ENCODE measurements around the gene ADGB.
"Not testable (repeated sequence)": the region's sequence is repeated elsewhere in the genome, so short reads cannot be mapped to it uniquely, and the experiment has no call there.

The ADGB gene

DNA sequence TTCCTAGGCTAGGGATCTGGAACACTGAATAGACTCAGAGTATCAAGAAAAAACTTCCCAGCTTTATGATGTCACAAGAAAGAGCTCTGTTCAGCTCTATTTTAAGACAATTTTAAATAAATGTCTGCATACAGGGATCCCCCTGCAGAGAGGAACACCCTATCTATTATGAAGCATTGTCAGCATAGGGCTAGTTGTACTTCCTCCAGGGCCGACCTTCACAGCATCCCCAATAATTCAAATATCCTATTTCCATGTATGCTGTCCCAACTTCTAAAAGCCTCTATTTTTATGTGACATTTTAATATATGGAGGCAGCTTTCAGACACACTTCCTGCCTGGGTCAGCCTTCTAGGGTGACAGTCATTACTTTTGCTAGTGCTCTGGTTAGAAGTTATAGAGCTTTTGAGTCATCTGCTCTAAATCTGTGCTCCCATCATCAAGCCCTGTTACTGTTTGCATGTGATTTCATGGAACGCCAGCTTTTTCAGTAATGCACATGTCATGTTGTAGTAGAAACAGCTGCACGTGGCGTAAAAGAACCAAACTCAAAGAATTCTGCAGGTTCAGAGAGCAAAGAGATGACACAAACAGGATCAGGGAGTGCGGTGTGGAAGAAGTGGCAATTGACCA, 189.2 kb downstream of the ADGB start:
- DNase-seq (ENCODE audit: low read depth in 1 of 2, low spot score in 1 of 2) = no peak
- no peak overlapping the region for H3K27ac ChIP-seq (replicated peaks)
- no peak overlapping the region for H3K4me3 ChIP-seq (replicated peaks; ENCODE audit: insufficient read depth, low read length)
- H3K27me3 ChIP-seq (ENCODE audit: insufficient read depth, poor library complexity, severe bottlenecking) = no peaks in the 10 kb centered on the region
- TF ChIP-seq CTCF (IDR thresholded peaks at IDR 0.05; ENCODE audit: insufficient read depth, low read length) (no peak), POLR2AphosphoS5 (IDR thresholded peaks at IDR 0.05; ENCODE audit: low read depth) (no peak), SPI1 (IDR thresholded peaks at IDR 0.05; ENCODE audit: borderline replicate concordance, low read depth) (no peak), GABPA (IDR thresholded peaks at IDR 0.05; ENCODE audit: low read depth) (no peak)
- TF ChIP-seq, protein P1, sequence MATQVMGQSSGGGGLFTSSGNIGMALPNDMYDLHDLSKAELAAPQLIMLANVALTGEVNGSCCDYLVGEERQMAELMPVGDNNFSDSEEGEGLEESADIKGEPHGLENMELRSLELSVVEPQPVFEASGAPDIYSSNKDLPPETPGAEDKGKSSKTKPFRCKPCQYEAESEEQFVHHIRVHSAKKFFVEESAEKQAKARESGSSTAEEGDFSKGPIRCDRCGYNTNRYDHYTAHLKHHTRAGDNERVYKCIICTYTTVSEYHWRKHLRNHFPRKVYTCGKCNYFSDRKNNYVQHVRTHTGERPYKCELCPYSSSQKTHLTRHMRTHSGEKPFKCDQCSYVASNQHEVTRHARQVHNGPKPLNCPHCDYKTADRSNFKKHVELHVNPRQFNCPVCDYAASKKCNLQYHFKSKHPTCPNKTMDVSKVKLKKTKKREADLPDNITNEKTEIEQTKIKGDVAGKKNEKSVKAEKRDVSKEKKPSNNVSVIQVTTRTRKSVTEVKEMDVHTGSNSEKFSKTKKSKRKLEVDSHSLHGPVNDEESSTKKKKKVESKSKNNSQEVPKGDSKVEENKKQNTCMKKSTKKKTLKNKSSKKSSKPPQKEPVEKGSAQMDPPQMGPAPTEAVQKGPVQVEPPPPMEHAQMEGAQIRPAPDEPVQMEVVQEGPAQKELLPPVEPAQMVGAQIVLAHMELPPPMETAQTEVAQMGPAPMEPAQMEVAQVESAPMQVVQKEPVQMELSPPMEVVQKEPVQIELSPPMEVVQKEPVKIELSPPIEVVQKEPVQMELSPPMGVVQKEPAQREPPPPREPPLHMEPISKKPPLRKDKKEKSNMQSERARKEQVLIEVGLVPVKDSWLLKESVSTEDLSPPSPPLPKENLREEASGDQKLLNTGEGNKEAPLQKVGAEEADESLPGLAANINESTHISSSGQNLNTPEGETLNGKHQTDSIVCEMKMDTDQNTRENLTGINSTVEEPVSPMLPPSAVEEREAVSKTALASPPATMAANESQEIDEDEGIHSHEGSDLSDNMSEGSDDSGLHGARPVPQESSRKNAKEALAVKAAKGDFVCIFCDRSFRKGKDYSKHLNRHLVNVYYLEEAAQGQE (IDR thresholded peaks at IDR 0.05; ENCODE audit: insufficient replicate concordance, low read depth) = no peak

DNA sequence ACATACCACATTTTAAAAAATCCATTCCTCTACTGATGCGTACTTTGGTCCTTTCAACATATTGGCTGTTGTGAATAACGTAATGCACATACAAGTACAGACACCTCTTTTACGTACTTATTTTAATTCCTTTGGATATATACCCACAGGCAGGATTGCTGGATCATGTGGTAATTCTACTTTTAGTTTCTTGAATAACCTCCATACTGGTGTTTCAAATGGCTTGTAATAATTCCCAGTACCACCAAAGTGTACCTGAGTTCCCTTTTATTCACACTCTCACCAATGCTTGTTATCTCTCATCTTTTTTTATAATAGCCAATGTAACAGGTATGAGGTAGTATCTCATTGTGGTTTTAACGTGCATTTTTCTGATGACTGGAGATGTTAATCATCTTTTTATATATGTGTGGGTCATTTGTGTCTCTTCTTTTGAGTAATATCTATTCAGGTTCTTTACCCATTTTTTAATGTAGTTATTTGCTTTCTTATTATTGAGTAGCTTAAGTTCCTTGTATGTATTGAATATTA, 191.9 kb downstream of the ADGB start:
- no peak overlapping the region for H3K4me3 ChIP-seq (replicated peaks; ENCODE audit: insufficient read depth, low read length)
- TF ChIP-seq, protein P1 (IDR thresholded peaks at IDR 0.05; ENCODE audit: insufficient replicate concordance, low read depth) = no peak
- TF ChIP-seq CTCF (IDR thresholded peaks at IDR 0.05; ENCODE audit: insufficient read depth, low read length) (no peak), GABPA (IDR thresholded peaks at IDR 0.05; ENCODE audit: low read depth) (no peak)
- no peaks in the 10 kb centered on the region for H3K27me3 ChIP-seq (ENCODE audit: insufficient read depth, poor library complexity, severe bottlenecking)
- DNase-seq (ENCODE audit: low read depth in 1 of 2, low spot score in 1 of 2) = no peak
- H3K27ac ChIP-seq (replicated peaks) = no peak overlapping the region

GRCh38 chr6:146791930-146792329, 193.2 kb downstream of the ADGB start:
- Histone ChIP-seq H3K27me3 (ENCODE audit: insufficient read depth, poor library complexity, severe bottlenecking) (no peaks in the 10 kb centered on the region), H3K4me3 (replicated peaks; ENCODE audit: insufficient read depth, low read length) (no peak overlapping the region), H3K27ac (replicated peaks) (no peak overlapping the region)
- TF ChIP-seq SPI1 (IDR thresholded peaks at IDR 0.05; ENCODE audit: borderline replicate concordance, low read depth) (no peak), GABPA (IDR thresholded peaks at IDR 0.05; ENCODE audit: low read depth) (no peak), POLR2AphosphoS5 (IDR thresholded peaks at IDR 0.05; ENCODE audit: low read depth) (no peak), CTCF (IDR thresholded peaks at IDR 0.05; ENCODE audit: insufficient read depth, low read length) (no peak)
- TF ChIP-seq, protein P1 (IDR thresholded peaks at IDR 0.05; ENCODE audit: insufficient replicate concordance, low read depth) = no peak
- DNase-seq (ENCODE audit: low read depth in 1 of 2, low spot score in 1 of 2) = no peak

DNA sequence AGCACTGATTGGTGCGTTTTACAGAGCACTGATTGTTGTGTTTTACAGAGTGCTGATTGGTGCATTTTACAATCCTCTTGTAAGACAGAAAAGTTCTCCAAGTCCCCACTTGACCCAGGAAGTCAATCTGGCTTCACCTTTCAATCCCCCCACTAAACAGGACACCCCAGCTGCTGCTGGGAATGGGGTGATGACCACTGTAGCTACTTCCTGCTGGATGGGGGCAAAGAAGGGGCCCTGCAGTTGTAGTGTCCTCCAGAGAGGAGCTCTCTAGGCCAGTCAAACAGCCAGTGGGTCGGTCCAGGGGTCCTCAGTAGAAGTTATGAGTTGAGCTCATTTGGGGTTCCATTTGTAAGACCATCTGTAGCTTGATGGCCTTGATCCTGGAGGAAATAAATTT, 194.4 kb downstream of the ADGB start:
- not testable (repeated sequence) for DNase-seq (ENCODE audit: low read depth in 1 of 2, low spot score in 1 of 2); H3K27ac ChIP-seq (replicated peaks); H3K4me3 ChIP-seq (replicated peaks; ENCODE audit: insufficient read depth, low read length); H3K27me3 ChIP-seq (ENCODE audit: insufficient read depth, poor library complexity, severe bottlenecking)
